ENCODE data around the gene RNF144B.

- TF ChIP-seq, protein P1, sequence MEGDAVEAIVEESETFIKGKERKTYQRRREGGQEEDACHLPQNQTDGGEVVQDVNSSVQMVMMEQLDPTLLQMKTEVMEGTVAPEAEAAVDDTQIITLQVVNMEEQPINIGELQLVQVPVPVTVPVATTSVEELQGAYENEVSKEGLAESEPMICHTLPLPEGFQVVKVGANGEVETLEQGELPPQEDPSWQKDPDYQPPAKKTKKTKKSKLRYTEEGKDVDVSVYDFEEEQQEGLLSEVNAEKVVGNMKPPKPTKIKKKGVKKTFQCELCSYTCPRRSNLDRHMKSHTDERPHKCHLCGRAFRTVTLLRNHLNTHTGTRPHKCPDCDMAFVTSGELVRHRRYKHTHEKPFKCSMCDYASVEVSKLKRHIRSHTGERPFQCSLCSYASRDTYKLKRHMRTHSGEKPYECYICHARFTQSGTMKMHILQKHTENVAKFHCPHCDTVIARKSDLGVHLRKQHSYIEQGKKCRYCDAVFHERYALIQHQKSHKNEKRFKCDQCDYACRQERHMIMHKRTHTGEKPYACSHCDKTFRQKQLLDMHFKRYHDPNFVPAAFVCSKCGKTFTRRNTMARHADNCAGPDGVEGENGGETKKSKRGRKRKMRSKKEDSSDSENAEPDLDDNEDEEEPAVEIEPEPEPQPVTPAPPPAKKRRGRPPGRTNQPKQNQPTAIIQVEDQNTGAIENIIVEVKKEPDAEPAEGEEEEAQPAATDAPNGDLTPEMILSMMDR (IDR thresholded peaks at IDR 0.05): no peak
- TF ChIP-seq GATA3 (IDR thresholded peaks at IDR 0.05; ENCODE audit: borderline replicate concordance) (no peak), POLR2A (IDR thresholded peaks at IDR 0.05; ENCODE audit: low read length) (no peak), REST (IDR thresholded peaks at IDR 0.05) (no peak), MAFK (IDR thresholded peaks at IDR 0.05; ENCODE audit: partially characterized antibody) (no peak), ZSCAN20 (CRISPR knock-in tag; IDR thresholded peaks at IDR 0.05) (no peak), CEBPB (IDR thresholded peaks at IDR 0.05) (no peak), EHMT2 (IDR thresholded peaks at IDR 0.05; ENCODE audit: low read depth) (no peak), JUNB (IDR thresholded peaks at IDR 0.05) (no peak), SREBF2 (IDR thresholded peaks at IDR 0.05) (no peak), SMC3 (IDR thresholded peaks at IDR 0.05) (no peak), KDM5A (IDR thresholded peaks at IDR 0.05) (no peak)
- TF ChIP-seq, protein P2, sequence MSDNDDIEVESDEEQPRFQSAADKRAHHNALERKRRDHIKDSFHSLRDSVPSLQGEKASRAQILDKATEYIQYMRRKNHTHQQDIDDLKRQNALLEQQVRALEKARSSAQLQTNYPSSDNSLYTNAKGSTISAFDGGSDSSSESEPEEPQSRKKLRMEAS (IDR thresholded peaks at IDR 0.05): no peak
Observed at GRCh38 chr6:18433059-18433458, 45.9 kb downstream of the RNF144B start.
